IMR-90 (cell line): Measurements from ENCODE around the gene NUDT8. TPM values are rescaled to one million over a fixed set of nuclear protein-coding genes. Genes with fewer than 3 reads are reported as not detected.

Experiments used
- ATAC-seq: fragments of 200-7000 bp; cut with Tn5 transposase; 2 replicates; pipeline ENCODE4 v1.9.1; 2020; ENCODE audit warnings: low read depth, mild to moderate bottlenecking, moderate library complexity
- BruUV-seq: library from RNA; stranded (reverse); fragments of 400-500 nt; replicated peaks from 2 replicates; lab custom pipeline; 2021; lab: Mats Ljungman, UMichigan
- CTCF ChIA-PET: fragments of 300-600 bp; formaldehyde crosslinking; extraction: SDS; loops from one replicate; lab custom pipeline; 2021; ENCODE audit warnings: antibody characterized with exemption; lab: Yijun Ruan, JAX
- POLR2A ChIA-PET: fragments of 300-600 bp; sonication (Branson Sonifier 250); formaldehyde crosslinking; loops from one replicate; lab custom pipeline; 2022; ENCODE audit warnings: antibody characterized with exemption; ENCODE audit not compliant: unreplicated experiment; lab: Charles Lee
- DNase-seq: peaks from one replicate; pipeline ENCODE4 v3.0.0; 2013
- H2AFZ ChIP-seq: replicated peaks from 2 replicates; pipeline ENCODE3; 2013; ENCODE audit warnings: low read length, mild to moderate bottlenecking; ENCODE audit not compliant: poor library complexity
- H2AK5ac ChIP-seq: 2 replicates; pipeline ENCODE4 v1.6.1; 2013; ENCODE audit warnings: low read depth, low read length, inconsistent platforms
- H2AK9ac ChIP-seq: replicated peaks from 2 replicates; pipeline ENCODE3; 2013; ENCODE audit warnings: mild to moderate bottlenecking, low read depth, low read length, moderate library complexity; ENCODE audit not compliant: poor library complexity
- H2BK120ac ChIP-seq: 2 replicates; pipeline ENCODE4 v1.6.1; 2013; ENCODE audit warnings: low read depth, low read length, inconsistent platforms
- H2BK15ac ChIP-seq: 3 replicates; pipeline ENCODE4 v1.6.1; 2013; ENCODE audit warnings: low read depth, low read length, inconsistent platforms
- H2BK20ac ChIP-seq: 2 replicates; pipeline ENCODE4 v1.6.1; 2013; ENCODE audit warnings: low read depth, mild to moderate bottlenecking, inconsistent platforms, low read length, moderate library complexity
- H2BK5ac ChIP-seq: 2 replicates; pipeline ENCODE4 v1.6.1; 2013; ENCODE audit warnings: mild to moderate bottlenecking, low read depth, low read length, inconsistent platforms; ENCODE audit not compliant: poor library complexity, severe bottlenecking
- H3K14ac ChIP-seq: replicated peaks from 2 replicates; pipeline ENCODE4 v1.6.1; 2013; ENCODE audit warnings: low read depth, low read length, inconsistent platforms
- H3K18ac ChIP-seq: 2 replicates; pipeline ENCODE4 v1.6.1; 2013; ENCODE audit warnings: low read depth, low read length, control low read depth
- H3K23ac ChIP-seq: 2 replicates; pipeline ENCODE4 v1.6.1; 2013; ENCODE audit warnings: low read depth, low read length, inconsistent platforms
- H3K27ac ChIP-seq: 2 replicates; pipeline ENCODE4 v1.5.1; 2013; ENCODE audit warnings: mild to moderate bottlenecking, control low read depth, low read length; ENCODE audit not compliant: insufficient read depth
- H3K27me3 ChIP-seq: 2 replicates; pipeline ENCODE4 v1.6.1; 2013; ENCODE audit warnings: low read length; ENCODE audit not compliant: control insufficient read depth, insufficient read depth
- H3K36me3 ChIP-seq: 2 replicates; pipeline ENCODE4 v1.6.1; 2013; ENCODE audit warnings: low read length, mixed read lengths; ENCODE audit not compliant: control insufficient read depth, insufficient read depth
- H3K4ac ChIP-seq: 2 replicates; pipeline ENCODE4 v1.6.1; 2013; ENCODE audit warnings: low read depth, low read length, inconsistent platforms
- H3K4me1 ChIP-seq: 2 replicates; pipeline ENCODE4 v1.6.1; 2013; ENCODE audit warnings: low read length, mixed read lengths; ENCODE audit not compliant: control insufficient read depth, insufficient read depth
- H3K4me2 ChIP-seq: 2 replicates; pipeline ENCODE4 v1.6.1; 2013; ENCODE audit warnings: low read depth, mild to moderate bottlenecking, control low read depth, low read length, moderate library complexity
- H3K4me3 ChIP-seq: 2 replicates; pipeline ENCODE4 v1.5.1; 2013; ENCODE audit warnings: low read depth, mild to moderate bottlenecking, control low read depth, low read length, moderate library complexity; ENCODE audit not compliant: insufficient read depth
- H3K56ac ChIP-seq: 2 replicates; pipeline ENCODE4 v1.6.1; 2013; ENCODE audit warnings: low read length, inconsistent platforms; ENCODE audit not compliant: insufficient read depth; ENCODE audit errors: extremely low read depth
- H3K79me1 ChIP-seq, 2 experiments: 2 replicates each; pipeline ENCODE4 v1.6.1; 2013; ENCODE audit warnings: low read length in 2 of 2, inconsistent platforms in 1 of 2, low read depth in 1 of 2
- H3K9ac ChIP-seq: 2 replicates; pipeline ENCODE4 v1.6.1; 2013; ENCODE audit warnings: low read depth, low read length, control low read depth
- H3K9me1 ChIP-seq: 2 replicates; pipeline ENCODE4 v1.6.1; 2013; ENCODE audit warnings: low read length, inconsistent platforms; ENCODE audit not compliant: insufficient read depth
- H3K9me3 ChIP-seq: 2 replicates; pipeline ENCODE4 v1.6.1; 2013; ENCODE audit warnings: low read length; ENCODE audit not compliant: control insufficient read depth, insufficient read depth
- H4K20me1 ChIP-seq: 2 replicates; pipeline ENCODE4 v1.6.1; 2013; ENCODE audit warnings: low read length, inconsistent platforms; ENCODE audit not compliant: insufficient read depth
- H4K5ac ChIP-seq: 2 replicates; pipeline ENCODE4 v1.6.1; 2013; ENCODE audit warnings: mild to moderate bottlenecking, low read depth, low read length, control low read depth
- H4K8ac ChIP-seq, 2 experiments: 2 replicates each; pipeline ENCODE4 v1.6.1; 2013; ENCODE audit warnings: low read depth in 2 of 2, low read length in 2 of 2, control low read depth in 1 of 2, inconsistent platforms in 1 of 2
- H4K91ac ChIP-seq: 2 replicates; pipeline ENCODE4 v1.6.1; 2013; ENCODE audit warnings: low read depth, low read length, inconsistent platforms; ENCODE audit not compliant: insufficient read depth
- CHD1 ChIP-seq: IDR thresholded peaks from 2 replicates; pipeline ENCODE4 v1.6.1; 2012; ENCODE audit warnings: low read depth, low read length, improper control_type of control experiment
- CTCF ChIP-seq: conservative IDR thresholded peaks from 2 replicates; pipeline ENCODE4 v1.5.1; 2012; ENCODE audit warnings: mild to moderate bottlenecking, low read depth, low read length, improper control_type of control experiment
- ELK1 ChIP-seq: fragments of 150-350 bp; IDR thresholded peaks from 2 replicates; pipeline ENCODE4 v1.6.1; 2016; ENCODE audit warnings: low read depth, mild to moderate bottlenecking, low read length, moderate library complexity, borderline replicate concordance
- FOS ChIP-seq: fragments of 150-350 bp; IDR thresholded peaks from 2 replicates; pipeline ENCODE4 v1.6.1; 2016; ENCODE audit warnings: low read depth, low read length
- MAZ ChIP-seq: IDR thresholded peaks from 2 replicates; pipeline ENCODE4 v1.6.1; 2012; ENCODE audit warnings: low read depth, mild to moderate bottlenecking, low read length, improper control_type of control experiment, moderate library complexity, borderline replicate concordance
- MXI1 ChIP-seq: IDR thresholded peaks from 2 replicates; pipeline ENCODE4 v1.6.1; 2012; ENCODE audit warnings: low read depth, mild to moderate bottlenecking, low read length, moderate library complexity, borderline replicate concordance
- NFE2L2 ChIP-seq: fragments of 150-350 bp; IDR thresholded peaks from 2 replicates; pipeline ENCODE4 v1.6.1; 2016; ENCODE audit warnings: low read depth, mild to moderate bottlenecking, low read length
- POLR2A ChIP-seq: IDR thresholded peaks from 2 replicates; pipeline ENCODE4 v1.6.1; 2012; ENCODE audit warnings: mild to moderate bottlenecking, low read depth, low read length
- RAD21 ChIP-seq: IDR thresholded peaks from 2 replicates; pipeline ENCODE4 v1.6.1; 2012; ENCODE audit warnings: low read length, improper control_type of control experiment
- RCOR1 ChIP-seq: IDR thresholded peaks from 2 replicates; pipeline ENCODE4 v1.6.1; 2012; ENCODE audit warnings: mild to moderate bottlenecking, low read length, improper control_type of control experiment; ENCODE audit not compliant: insufficient replicate concordance
- RFX5 ChIP-seq: IDR thresholded peaks from 2 replicates; pipeline ENCODE4 v1.8.0; 2012; ENCODE audit warnings: low read depth, mild to moderate bottlenecking, low read length, moderate library complexity
- SMC3 ChIP-seq: fragments of 150-350 bp; IDR thresholded peaks from 2 replicates; pipeline ENCODE4 v1.6.1; 2016; ENCODE audit warnings: low read depth, mild to moderate bottlenecking, antibody characterized with exemption, low read length, moderate library complexity
- USF2 ChIP-seq: fragments of 150-350 bp; IDR thresholded peaks from 2 replicates; pipeline ENCODE4 v1.6.1; 2017; ENCODE audit warnings: mild to moderate bottlenecking, antibody characterized with exemption, low read length, low read depth
- WGBS, 2 experiments: methylation state at CpG; one replicate each; pipeline versions ENCODE4 v1.1.5 to v1.1.7; 2013; ENCODE audit warnings: missing lambda C conversion rate in 2 of 2; ENCODE audit not compliant: insufficient read length in 1 of 2; ENCODE audit errors: extremely low coverage in 2 of 2; 5-methylcytosine and 5-hydroxymethylcytosine counted together
- dilution Hi-C: fragments of 300-500 bp; cut with HindIII; formaldehyde crosslinking; loops from one replicate; pipeline ENCODE4 v1.14.3; 2018; ENCODE audit warnings: low sequenced_read_pairs; ENCODE audit not compliant: unreplicated experiment
- in situ Hi-C: fragments of 300-500 bp; cut with MboI; formaldehyde crosslinking; loops from 3 replicates; pipeline ENCODE4 v1.14.3; 2019; ENCODE audit warnings: low sequenced_read_pairs, inconsistent platforms, mixed read lengths
- intact Hi-C: fragments of 100-400 bp; cut with micrococcal nuclease; formaldehyde crosslinking; loops from 2 replicates; pipeline ENCODE4 v1.10.0; 2022
- polyA plus RNA-seq, 3 experiments: library from polyadenylated mRNA; depleted of rRNA; stranded (reverse); fragments of >200 nt; gene quantifications; 2 replicates each; pipeline ENCODE4 v1.2.3, GENCODE V29; 2012; ENCODE audit warnings: low replicate concordance in 1 of 3
- total RNA-seq: library from RNA; depleted of rRNA; stranded (reverse); fragments of >200 nt; gene quantifications from 2 replicates; pipeline ENCODE4 v1.2.3, GENCODE V29; 2012

Gene NUDT8
- total and polyA plus RNA-seq, 2 of the 4 experiments (the other 2 are of a cell fraction), result 1.4 to 2.5 TPM

- peak within 1 kb of the TSS; percentile 88 for H3K4ac ChIP-seq
- CTCF ChIA-PET, result no interaction called here
- TF ChIP-seq RCOR1, result no peak
- peak; percentile 70 for TF ChIP-seq MXI1
- no peak for TF ChIP-seq RFX5
- peak; percentile 67; the same call in 1 of the 2 replicates for TF ChIP-seq MAZ
- 0 out of 2 replicates have a peak, but pooled peaks have one; percentile 3 for TF ChIP-seq FOS
- TF ChIP-seq POLR2A, result peak; percentile 73; the same call in 1 of the 2 replicates
- peak; percentile 56 for TF ChIP-seq USF2
- no peak for TF ChIP-seq ELK1
- no peak for TF ChIP-seq CHD1
- no peak for TF ChIP-seq NFE2L2
- peak; percentile 73 for TF ChIP-seq CTCF
- peak; percentile 27; the same call in 1 of the 2 replicates for TF ChIP-seq RAD21
- TF ChIP-seq SMC3, result no peak
Observed at GRCh38 chr11:67606492-67607295, 23.0 kb downstream of the NUDT8 start, which contains the start of gene NDUFV1. NDUFV1 (plus strand) TSS chr11:67606936; CDS start chr11:67607005, 69 bp downstream.

More at GRCh38 chr11:67606492-67607295, 23.0 kb downstream of the NUDT8 start, which contains the start of gene NDUFV1:
- Histone ChIP-seq H3K27ac (peak within 1 kb of the TSS; percentile 69), H3K79me1 (peaks cover 18 to 22% of the 10 kb centered on the region in 2 experiments), H2AK5ac (peak within 1 kb of the TSS; percentile 33), H3K56ac (0 out of 2 replicates have a peak within 1 kb of the TSS, but pooled peaks have one; percentile 10), H4K91ac (peak within 1 kb of the TSS; percentile 50; the same call in 1 of the 2 replicates), H3K9ac (peak within 1 kb of the TSS; percentile 82), H3K4me2 (peak within 1 kb of the TSS; percentile 97), H3K4me1 (peaks cover 6% of the 10 kb centered on the region; the same call in 1 of the 2 replicates), H2AFZ (peak within 1 kb of the TSS; percentile 96), H2BK20ac (no peak within 1 kb of the TSS), H2BK120ac (no peak within 1 kb of the TSS), H3K18ac (0 out of 2 replicates have a peak within 1 kb of the TSS, but pooled peaks have one; percentile 7), H2AK9ac (peak within 1 kb of the TSS; percentile 93), H3K36me3 (peaks cover 22% of the 10 kb centered on the region), H3K14ac (peak within 1 kb of the TSS; percentile 66), H3K9me1 (no peaks in the 10 kb centered on the region), H3K27me3 (peaks cover 2% of the 10 kb centered on the region; the same call in 1 of the 2 replicates), H4K5ac (peak within 1 kb of the TSS; percentile 82), H4K20me1 (no peaks in the 10 kb centered on the region), H3K4me3 (peak within 1 kb of the TSS; percentile 91), H3K23ac (no peak within 1 kb of the TSS), H2BK5ac (peak within 1 kb of the TSS; percentile 63), H4K8ac (peak within 1 kb of the TSS; percentile 86 to 94), H2BK15ac (no peak within 1 kb of the TSS), H3K9me3 (0 out of 2 replicates have a peak, but pooled peaks cover 4% of the 10 kb centered on the region)
- DNase-seq (peak; percentile 87), ATAC-seq (peak; percentile 100)
- intact Hi-C loops, result no loop called here
- BruUV-seq, result no TSS peak
- in situ Hi-C loops, result no loop called here
- dilution Hi-C loops, result no loop called here
- WGBS, 2 experiments, result 0% methylated on average over 45 of the region's 69 CpGs; no CpG with 5 or more reads in 1 of the 2 experiments
- POLR2A ChIA-PET, result no interaction called here
